ENCODE data around the gene VSTM2B.

The VSTM2B gene

DNA sequence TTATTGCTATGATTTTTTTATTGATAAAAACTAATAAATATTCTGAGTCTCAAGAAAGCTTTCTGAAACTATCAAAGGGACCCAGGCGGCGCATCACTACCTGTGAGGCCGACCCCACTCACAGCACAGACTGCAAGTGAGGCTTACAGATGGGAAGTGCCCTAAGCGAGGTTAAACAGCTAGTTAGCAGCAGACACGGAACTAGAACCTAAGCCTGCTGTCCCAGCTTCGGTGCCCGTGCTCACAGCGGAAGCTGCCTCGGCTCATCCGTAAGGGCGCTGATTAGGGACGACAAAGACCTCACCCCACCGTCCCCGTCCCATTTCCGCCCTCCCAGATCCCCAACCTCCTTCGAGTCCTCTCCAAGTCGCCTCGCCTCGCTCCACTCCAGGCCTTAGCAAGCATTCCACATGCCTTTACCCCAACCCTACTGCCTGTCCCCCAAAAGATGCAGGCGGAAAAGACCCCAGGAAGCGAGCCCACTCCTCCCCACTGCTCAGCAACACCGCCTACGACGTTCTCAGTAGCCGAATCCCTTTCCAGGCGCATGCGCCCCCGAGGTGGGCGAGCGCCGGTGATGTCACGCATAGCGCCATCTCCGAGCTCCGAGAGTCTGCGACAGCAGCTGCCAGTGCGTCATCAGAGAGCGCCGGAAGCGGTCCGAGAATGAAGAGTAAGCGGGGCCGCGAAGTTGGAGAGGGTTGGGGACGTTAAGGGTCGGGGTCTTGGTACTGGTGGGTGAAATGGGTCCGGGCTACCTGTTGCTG is 80.0 kb downstream of the VSTM2B start, which contains the start of gene POP4:
POP4 (plus strand) TSS at position 631 of the 767 bp plus-strand sequence; CDS start at position 667, 36 bp downstream.
- H2BK12ac ChIP-seq (ENCODE audit: low read length in 2 of 2) = no peak within 1 kb of the TSS

DNA sequence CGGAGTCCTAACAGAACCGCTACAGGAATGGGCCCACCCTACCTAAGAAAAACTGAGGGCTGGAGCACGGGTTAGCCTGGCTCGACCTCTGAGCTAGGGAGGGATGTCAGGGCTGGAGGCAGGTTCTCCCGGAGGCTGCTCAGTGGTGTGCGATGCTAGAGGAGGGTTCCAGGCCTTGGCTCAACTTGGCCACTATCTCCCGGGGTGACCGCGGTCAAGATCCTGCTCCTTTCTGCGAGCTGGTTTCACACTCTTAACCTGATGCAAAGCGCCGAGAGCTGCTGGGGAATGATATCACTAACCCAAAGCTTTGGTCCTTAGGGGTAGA is 80.6 kb downstream of the VSTM2B start:
- Histone ChIP-seq H3K9me3 (ENCODE audit: control insufficient read depth, low read length) (no peaks in the 10 kb centered on the region), H3K79me1 (replicated peaks; ENCODE audit: low read length, poor library complexity, severe bottlenecking) (peaks cover 18% of the 10 kb centered on the region), H2BK120ac (ENCODE audit: low read depth, low read length) (no peak overlapping the region), H2BK5ac (ENCODE audit: low read depth, low read length, poor library complexity, severe bottlenecking) (no peak overlapping the region), H3K4ac (ENCODE audit: low read depth in 1 of 2, low read length in 2 of 2) (no peak overlapping the region), H3K23ac (ENCODE audit: low read length in 2 of 2) (no peak overlapping the region), H3K9ac (ENCODE audit: low read length) (peak overlapping the region; percentile 97), H4K91ac (ENCODE audit: low read length) (peak overlapping the region; percentile 19), H3K4me3 (ENCODE audit: insufficient read depth in 1 of 2, low read depth in 1 of 2, low read length in 2 of 2) (peak overlapping the region; percentile 64 to 93), H2AFZ (ENCODE audit: low read depth, low read length) (peak overlapping the region; percentile 73), H3K27me3 (ENCODE audit: control insufficient read depth in 1 of 2, insufficient read depth in 1 of 2, low read length in 2 of 2) (no peaks in the 10 kb centered on the region), H2AK5ac (ENCODE audit: low read length, severe bottlenecking) (no peak overlapping the region), H3K4me2 (ENCODE audit: low read length, poor library complexity, severe bottlenecking) (peak overlapping the region; percentile 73), H3K18ac (ENCODE audit: low read depth in 1 of 2, low read length in 2 of 2) (peak overlapping the region in 1 of 2 experiments; percentile 13), H2BK15ac (ENCODE audit: low read depth, poor library complexity, severe bottlenecking) (no peak overlapping the region), H3K14ac (ENCODE audit: low read length in 2 of 2) (no peak overlapping the region), H4K8ac (ENCODE audit: low read length) (peak overlapping the region; percentile 96), H3K27ac (ENCODE audit: low read length, poor library complexity, severe bottlenecking) (no peak overlapping the region), H3K36me3 (ENCODE audit: control insufficient read depth in 1 of 2, insufficient read depth in 2 of 2, low read depth in 1 of 2, low read length in 2 of 2) (peaks cover 23 to 25% of the 10 kb centered on the region in 2 experiments), H2BK12ac (ENCODE audit: low read length in 2 of 2) (no peak overlapping the region), H3K4me1 (ENCODE audit: control insufficient read depth, insufficient read depth, low read depth, low read length) (peaks cover 9% of the 10 kb centered on the region)
- WGBS = 9% methylated on average over 12 of the region's 12 CpGs
- DNase-seq = no peak

More for the DNA sequence above, 80.0 kb downstream of the VSTM2B start, which contains the start of gene POP4:
- Histone ChIP-seq H2AFZ (ENCODE audit: low read depth, low read length) (peak within 1 kb of the TSS; percentile 73), H3K14ac (ENCODE audit: low read length in 2 of 2) (no peak within 1 kb of the TSS), H2BK120ac (ENCODE audit: low read depth, low read length) (no peak within 1 kb of the TSS), H3K79me1 (replicated peaks; ENCODE audit: low read length, poor library complexity, severe bottlenecking) (peaks cover 15% of the 10 kb centered on the region), H3K27ac (ENCODE audit: low read length, poor library complexity, severe bottlenecking) (peak within 1 kb of the TSS; percentile 40), H3K4ac (ENCODE audit: low read depth in 1 of 2, low read length in 2 of 2) (peak within 1 kb of the TSS; percentile 55 to 98), H2AK5ac (ENCODE audit: low read length, severe bottlenecking) (no peak within 1 kb of the TSS), H2BK5ac (ENCODE audit: low read depth, low read length, poor library complexity, severe bottlenecking) (no peak within 1 kb of the TSS), H3K4me1 (ENCODE audit: control insufficient read depth, insufficient read depth, low read depth, low read length) (peaks cover 9% of the 10 kb centered on the region), H3K4me3 (ENCODE audit: insufficient read depth in 1 of 2, low read depth in 1 of 2, low read length in 2 of 2) (peak within 1 kb of the TSS; percentile 72 to 93), H4K8ac (ENCODE audit: low read length) (peak within 1 kb of the TSS; percentile 97), H3K4me2 (ENCODE audit: low read length, poor library complexity, severe bottlenecking) (peak within 1 kb of the TSS; percentile 78), H3K27me3 (ENCODE audit: control insufficient read depth in 1 of 2, insufficient read depth in 1 of 2, low read length in 2 of 2) (peaks cover 0 to 2% of the 10 kb centered on the region in 2 experiments), H3K23ac (ENCODE audit: low read length in 2 of 2) (peak within 1 kb of the TSS in 1 of 2 experiments; percentile 5), H3K18ac (ENCODE audit: low read depth in 1 of 2, low read length in 2 of 2) (peak within 1 kb of the TSS; percentile 90 to 97), H3K36me3 (ENCODE audit: control insufficient read depth in 1 of 2, insufficient read depth in 2 of 2, low read depth in 1 of 2, low read length in 2 of 2) (peaks cover 18 to 19% of the 10 kb centered on the region in 2 experiments), H3K9ac (ENCODE audit: low read length) (peak within 1 kb of the TSS; percentile 97), H4K91ac (ENCODE audit: low read length) (peak within 1 kb of the TSS; percentile 93), H2BK15ac (ENCODE audit: low read depth, poor library complexity, severe bottlenecking) (no peak within 1 kb of the TSS), H3K9me3 (ENCODE audit: control insufficient read depth, low read length) (no peaks in the 10 kb centered on the region)
- WGBS = under 1% methylated on average over 47 of the region's 47 CpGs
- peak; percentile 95 for DNase-seq

DNA sequence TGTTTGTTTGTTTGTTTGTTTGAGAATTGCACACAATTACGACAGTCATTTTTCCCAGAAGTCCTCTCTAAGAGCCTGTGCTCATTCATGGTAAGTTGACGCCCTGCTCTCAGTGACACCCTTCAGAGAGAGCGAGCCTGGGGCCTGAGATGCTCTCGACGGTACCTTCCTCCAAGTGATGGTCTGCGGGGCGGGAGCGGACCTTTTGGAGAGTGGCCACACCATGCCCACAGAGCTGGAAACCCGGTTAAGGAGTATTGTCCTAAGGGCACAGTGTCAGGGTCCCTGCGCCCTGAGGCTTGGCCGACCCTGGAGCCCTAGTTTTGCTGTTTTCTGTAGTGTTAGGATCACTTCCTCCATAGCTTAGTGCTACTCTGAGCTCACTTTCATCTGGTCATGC is 83.8 kb downstream of the VSTM2B start:
- H3K27ac ChIP-seq (ENCODE audit: low read length, poor library complexity, severe bottlenecking) = no peak overlapping the region
- H3K4me2 ChIP-seq (ENCODE audit: low read length, poor library complexity, severe bottlenecking) = no peak overlapping the region
- no peak for DNase-seq
- no peak overlapping the region for H3K23ac ChIP-seq (ENCODE audit: low read length in 2 of 2)
- H3K18ac ChIP-seq (ENCODE audit: low read depth in 1 of 2, low read length in 2 of 2) = no peak overlapping the region
- no peak overlapping the region for H2BK120ac ChIP-seq (ENCODE audit: low read depth, low read length)
- H3K9ac ChIP-seq (ENCODE audit: low read length) = no peak overlapping the region
- H3K27me3 ChIP-seq (ENCODE audit: control insufficient read depth in 1 of 2, insufficient read depth in 1 of 2, low read length in 2 of 2) = no peaks in the 10 kb centered on the region
- no peak overlapping the region for H3K4ac ChIP-seq (ENCODE audit: low read depth in 1 of 2, low read length in 2 of 2)
- no peak overlapping the region for H2BK5ac ChIP-seq (ENCODE audit: low read depth, low read length, poor library complexity, severe bottlenecking)
- H2AK5ac ChIP-seq (ENCODE audit: low read length, severe bottlenecking) = no peak overlapping the region
- no peak overlapping the region for H4K8ac ChIP-seq (ENCODE audit: low read length)
- H3K4me1 ChIP-seq (ENCODE audit: control insufficient read depth, insufficient read depth, low read depth, low read length) = peaks cover 9% of the 10 kb centered on the region
- WGBS = 94% methylated on average over 10 of the region's 11 CpGs
- no peak overlapping the region for H2AFZ ChIP-seq (ENCODE audit: low read depth, low read length)
- no peak overlapping the region for H3K14ac ChIP-seq (ENCODE audit: low read length in 2 of 2)
- H4K91ac ChIP-seq (ENCODE audit: low read length) = no peak overlapping the region
- H3K4me3 ChIP-seq (ENCODE audit: insufficient read depth in 1 of 2, low read depth in 1 of 2, low read length in 2 of 2) = no peak overlapping the region
- H3K79me1 ChIP-seq (replicated peaks; ENCODE audit: low read length, poor library complexity, severe bottlenecking) = peaks cover 21% of the 10 kb centered on the region
- H2BK15ac ChIP-seq (ENCODE audit: low read depth, poor library complexity, severe bottlenecking) = no peak overlapping the region
- H3K36me3 ChIP-seq (ENCODE audit: control insufficient read depth in 1 of 2, insufficient read depth in 2 of 2, low read depth in 1 of 2, low read length in 2 of 2) = peaks cover 52 to 57% of the 10 kb centered on the region in 2 experiments
- H3K9me3 ChIP-seq (ENCODE audit: control insufficient read depth, low read length) = no peaks in the 10 kb centered on the region
- no peak overlapping the region for H2BK12ac ChIP-seq (ENCODE audit: low read length in 2 of 2)

DNA sequence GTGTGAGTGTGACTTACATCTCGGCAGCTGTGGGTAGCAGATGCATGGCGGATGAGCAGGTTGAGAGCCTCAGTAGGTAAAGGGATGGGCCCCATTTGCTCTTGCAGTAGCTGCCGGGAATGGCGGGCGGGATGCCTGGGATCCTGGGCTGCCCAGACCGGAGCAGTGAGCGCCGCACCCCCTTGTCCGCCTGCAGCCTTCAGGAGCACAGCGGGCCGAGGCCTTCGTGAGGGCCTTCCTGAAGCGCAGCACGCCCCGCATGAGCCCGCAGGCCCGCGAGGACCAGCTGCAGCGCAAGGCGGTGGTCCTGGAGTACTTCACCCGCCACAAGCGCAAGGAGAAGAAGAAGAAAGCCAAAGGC is 84.4 kb downstream of the VSTM2B start:
- no peak overlapping the region for H3K4me3 ChIP-seq (ENCODE audit: insufficient read depth in 1 of 2, low read depth in 1 of 2, low read length in 2 of 2)
- no peak overlapping the region for H2BK12ac ChIP-seq (ENCODE audit: low read length in 2 of 2)
- no peak overlapping the region for H4K91ac ChIP-seq (ENCODE audit: low read length)
- DNase-seq = no peak
- no peak overlapping the region for H4K8ac ChIP-seq (ENCODE audit: low read length)
- no peak overlapping the region for H2BK120ac ChIP-seq (ENCODE audit: low read depth, low read length)
- H2AFZ ChIP-seq (ENCODE audit: low read depth, low read length) = no peak overlapping the region
- no peak overlapping the region for H3K23ac ChIP-seq (ENCODE audit: low read length in 2 of 2)
- no peak overlapping the region for H3K9ac ChIP-seq (ENCODE audit: low read length)
- no peak overlapping the region for H3K27ac ChIP-seq (ENCODE audit: low read length, poor library complexity, severe bottlenecking)
- no peak overlapping the region for H3K4ac ChIP-seq (ENCODE audit: low read depth in 1 of 2, low read length in 2 of 2)
- H3K36me3 ChIP-seq (ENCODE audit: control insufficient read depth in 1 of 2, insufficient read depth in 2 of 2, low read depth in 1 of 2, low read length in 2 of 2) = peaks cover 54 to 62% of the 10 kb centered on the region in 2 experiments
- H3K18ac ChIP-seq (ENCODE audit: low read depth in 1 of 2, low read length in 2 of 2) = no peak overlapping the region
- no peak overlapping the region for H2BK15ac ChIP-seq (ENCODE audit: low read depth, poor library complexity, severe bottlenecking)
- H3K27me3 ChIP-seq (ENCODE audit: control insufficient read depth in 1 of 2, insufficient read depth in 1 of 2, low read length in 2 of 2) = no peaks in the 10 kb centered on the region
- no peak overlapping the region for H3K14ac ChIP-seq (ENCODE audit: low read length in 2 of 2)
- no peak overlapping the region for H2BK5ac ChIP-seq (ENCODE audit: low read depth, low read length, poor library complexity, severe bottlenecking)
- H3K4me2 ChIP-seq (ENCODE audit: low read length, poor library complexity, severe bottlenecking) = no peak overlapping the region
- peaks cover 19% of the 10 kb centered on the region for H3K79me1 ChIP-seq (replicated peaks; ENCODE audit: low read length, poor library complexity, severe bottlenecking)
- no peaks in the 10 kb centered on the region for H3K9me3 ChIP-seq (ENCODE audit: control insufficient read depth, low read length)
- peaks cover 7% of the 10 kb centered on the region for H3K4me1 ChIP-seq (ENCODE audit: control insufficient read depth, insufficient read depth, low read depth, low read length)
- WGBS = 87% methylated on average over 22 of the region's 22 CpGs
- H2AK5ac ChIP-seq (ENCODE audit: low read length, severe bottlenecking) = no peak overlapping the region
